K562 (cell line): Measurements from ENCODE around the gene PDE4D. TPM values are rescaled to one million over a fixed set of nuclear protein-coding genes. Genes with fewer than 3 reads are reported as not detected.

ENCODE experiments used
- ATAC-seq: fragments of 200-7000 bp; cut with Tn5 transposase; 3 replicates; pipeline ENCODE4 v1.9.1; 2020; ENCODE audit warnings: moderate library complexity
- BruUV-seq: library from RNA; stranded (reverse); fragments of 400-500 nt; replicated peaks from 2 replicates; lab custom pipeline; 2021; lab: Mats Ljungman, UMichigan
- CTCF ChIA-PET: fragments of 300-600 bp; formaldehyde crosslinking; extraction: SDS; loops from one replicate; lab custom pipeline; 2021; ENCODE audit warnings: low intra/inter-chr PET ratio; lab: Yijun Ruan, JAX
- POLR2A ChIA-PET: fragments of 300-600, 350-650 bp; sonication (Branson Sonifier 250); formaldehyde crosslinking; extraction: SDS; loops from one replicate; lab custom pipeline; 2021; ENCODE audit warnings: antibody characterized with exemption, inconsistent platforms; lab: Yijun Ruan, JAX
- DNase-seq, 4 experiments: peaks; one replicate each; pipeline versions ENCODE4 v3.0.0 to v3.0.0-alpha.2; 2011 to 2018; ENCODE audit warnings: low spot score in 3 of 4, mixed read lengths in 3 of 4; ENCODE audit errors: extremely low read depth in 1 of 4
- FAIRE-seq: peaks from 2 replicates; lab custom pipeline; 2011; peaks lifted over from hg19 to GRCh38; lab: Jason Lieb, UNC
- H2AFZ ChIP-seq: 2 replicates; pipeline ENCODE4 v1.6.0; 2011; ENCODE audit warnings: low read depth, low read length, control low read depth, inconsistent platforms
- H3K27ac ChIP-seq: fragments of 200-600 bp; 3 replicates; pipeline ENCODE4 v1.8.0; 2011; ENCODE audit warnings: low read depth, mild to moderate bottlenecking, control low read depth, inconsistent platforms, low read length, moderate library complexity, mixed read lengths; ENCODE audit errors: extremely low read depth
- H3K27me3 ChIP-seq, 2 experiments: fragments of 300-600 bp in 1 of 2; 2 replicates in 1 of 2; 3 replicates in 1 of 2; pipeline versions ENCODE4 v1.6.0 to v1.8.0; 2011; ENCODE audit warnings: inconsistent platforms in 2 of 2, low read length in 2 of 2, mild to moderate bottlenecking in 1 of 2, mixed read lengths in 1 of 2, moderate library complexity in 1 of 2; ENCODE audit not compliant: control insufficient read depth in 2 of 2, insufficient read depth in 2 of 2
- H3K36me3 ChIP-seq: fragments of 300-600 bp; 3 replicates; pipeline ENCODE4 v1.8.0; 2011; ENCODE audit warnings: mild to moderate bottlenecking, low read length, inconsistent platforms; ENCODE audit not compliant: control insufficient read depth, insufficient read depth
- H3K4me1 ChIP-seq, 2 experiments: fragments of 200-600 bp in 1 of 2; replicated peaks in 1 of 2; 2 replicates in 1 of 2; 3 replicates in 1 of 2; pipeline versions ENCODE4 v1.5.1 to v1.8.0; 2011; ENCODE audit warnings: inconsistent platforms in 2 of 2, low read length in 2 of 2, mild to moderate bottlenecking in 1 of 2, mixed read lengths in 1 of 2, moderate library complexity in 1 of 2; ENCODE audit not compliant: control insufficient read depth in 2 of 2, insufficient read depth in 2 of 2
- H3K4me2 ChIP-seq: 2 replicates; pipeline ENCODE4 v1.6.1; 2011; ENCODE audit warnings: low read length, control low read depth, inconsistent platforms, mixed read lengths; ENCODE audit not compliant: insufficient read depth
- H3K4me3 ChIP-seq: fragments of 200-600 bp; sonication (generic), shearing (Covaris generic); 2 replicates; pipeline ENCODE4 v1.5.1; 2016; ENCODE audit warnings: control low read depth, inconsistent platforms
- H3K79me2 ChIP-seq: fragments of 200-600 bp; 3 replicates; pipeline ENCODE4 v1.8.0; 2011; ENCODE audit warnings: low read length, inconsistent platforms; ENCODE audit not compliant: control insufficient read depth, insufficient read depth
- H3K9ac ChIP-seq, 2 experiments: 2 replicates each; pipeline versions ENCODE4 v1.6.0 to v1.6.1; 2011; ENCODE audit warnings: low read depth in 2 of 2, low read length in 2 of 2, control low read depth in 1 of 2, inconsistent platforms in 1 of 2, mild to moderate bottlenecking in 1 of 2, mixed read lengths in 1 of 2; ENCODE audit not compliant: insufficient read depth in 1 of 2
- H3K9me1 ChIP-seq: one replicate; pipeline ENCODE4 v1.6.0; 2011; ENCODE audit warnings: inconsistent platforms, mild to moderate bottlenecking, low read length, moderate library complexity; ENCODE audit not compliant: control insufficient read depth, insufficient read depth
- H3K9me3 ChIP-seq: replicated peaks from 2 replicates; pipeline ENCODE4 v1.5.1; 2011; ENCODE audit warnings: low read depth, low read length, inconsistent platforms; ENCODE audit not compliant: control insufficient read depth, insufficient read depth
- H4K20me1 ChIP-seq: replicated peaks from 2 replicates; pipeline ENCODE4 v1.6.1; 2011; ENCODE audit warnings: low read length, inconsistent platforms, mixed read lengths; ENCODE audit not compliant: control insufficient read depth, insufficient read depth
- EP300 ChIP-seq: IDR thresholded peaks from 2 replicates; pipeline ENCODE4 v1.6.1; 2012; ENCODE audit warnings: low read length, improper control_type of control experiment
- RHOXF2B ChIP-seq: fragments of 250-450 bp; sonication (Bioruptor Pico); conservative IDR thresholded peaks from 2 replicates; pipeline ENCODE4 v1.5.1; 2021
- WGBS: fragments of 100-300 bp; shearing (Covaris generic); methylation state at CpG from one replicate; pipeline ENCODE4 v1.1.6; 2016; ENCODE audit warnings: low coverage, mixed read lengths; ENCODE audit not compliant: insufficient coverage; ENCODE audit errors: missing lambda C conversion rate; 5-methylcytosine and 5-hydroxymethylcytosine counted together
- in situ Hi-C: fragments of 300-500 bp; cut with MboI; formaldehyde crosslinking; loops from 4 replicates; pipeline ENCODE4 v1.15.0; 2018; ENCODE audit warnings: inconsistent platforms, mixed read lengths
- intact Hi-C: fragments of 100-400 bp; cut with micrococcal nuclease; formaldehyde crosslinking; loops from 2 replicates; pipeline ENCODE4 v1.14.2; 2022
- polyA plus RNA-seq, 8 experiments: library from polyadenylated mRNA; depleted of rRNA in 4 of 8; stranded (reverse) in 5 of 8; unstranded in 3 of 8; fragments of >200 nt; fragmentation: Nextera tagmentation in 2 of 8; fragmentation: Illumina TruSeq in 1 of 8; extraction: Ambion mirVana in 2 of 8; extraction: Trizol in 1 of 8; gene quantifications; 2 replicates each; pipeline versions ENCODE4 v1.2.1 to v1.2.3, GENCODE V29; 2011 to 2014; ENCODE audit warnings: inconsistent platforms in 1 of 8, missing spikeins in 1 of 8
- total RNA-seq, 7 experiments: library from RNA; depleted of rRNA in 6 of 7; stranded (reverse); fragments of >200 nt in 6 of 7; fragmentation: Illumina TruSeq in 2 of 7; extraction: Trizol in 2 of 7; gene quantifications; 2 replicates each; pipeline versions ENCODE4 v1.2.1 to v1.2.3, GENCODE V29; 2011 to 2021; ENCODE audit warnings: low replicate concordance in 1 of 7
- TF ChIP-seq, protein P1 (sequence below): sonication (generic); formaldehyde crosslinking; IDR thresholded peaks from 2 replicates; pipeline ENCODE4 v1.8.0; 2022; ENCODE audit warnings: mild to moderate bottlenecking, missing genetic modification reagents

Gene PDE4D
- total and polyA plus RNA-seq, 9 of the 15 experiments (the other 6 are each of a cell fraction or from before 2014, with no cell fraction given): 0.04 to 0.46 (median 0.13) TPM

DNA sequence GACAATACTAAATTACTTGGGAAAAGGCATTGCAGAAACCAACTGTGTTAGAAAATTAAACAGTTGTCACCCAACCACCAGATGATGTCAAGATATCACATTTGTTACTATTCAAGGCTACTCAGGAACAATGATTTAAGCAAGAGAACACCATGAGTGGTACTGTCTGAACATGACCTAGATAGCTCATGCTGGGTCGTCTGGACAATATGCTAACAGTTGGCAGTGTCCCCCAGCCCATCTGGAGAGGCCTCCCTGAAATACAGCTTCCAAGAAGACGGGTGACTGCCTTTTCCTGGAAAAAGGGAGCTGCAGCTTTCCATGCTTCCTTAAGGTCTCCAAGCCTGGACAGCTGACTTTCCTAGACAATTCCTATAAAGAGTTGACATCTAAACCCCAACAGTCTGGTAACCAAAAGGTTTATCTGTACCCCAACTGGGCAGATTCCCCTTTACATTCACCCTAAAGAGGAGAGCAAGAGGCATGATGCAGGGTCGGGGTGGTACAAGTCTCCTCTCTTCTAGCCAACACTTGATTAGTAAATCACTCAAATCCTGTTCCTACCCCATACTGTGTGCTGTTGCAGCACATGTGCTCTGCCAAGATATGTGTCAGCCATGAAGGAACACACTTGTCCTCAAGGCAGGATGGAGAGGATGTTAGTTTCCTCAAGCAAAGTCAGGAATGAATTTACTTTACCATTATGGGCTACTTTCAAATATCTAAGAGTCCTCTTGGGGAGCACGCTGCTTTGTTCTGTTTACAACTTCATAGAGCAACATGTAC, 433.0 kb downstream of the PDE4D start:
- CTCF ChIA-PET: no interaction called here
- no peak overlapping the region for H2AFZ ChIP-seq
- intact Hi-C loops (no loop called here), in situ Hi-C loops (no loop called here)
- H3K27me3 ChIP-seq: no peaks in the 10 kb centered on the region
- H4K20me1 ChIP-seq: no peaks in the 10 kb centered on the region
- no peak for TF ChIP-seq RHOXF2B
- TF ChIP-seq EP300: no peak
- TF ChIP-seq, protein P1, sequence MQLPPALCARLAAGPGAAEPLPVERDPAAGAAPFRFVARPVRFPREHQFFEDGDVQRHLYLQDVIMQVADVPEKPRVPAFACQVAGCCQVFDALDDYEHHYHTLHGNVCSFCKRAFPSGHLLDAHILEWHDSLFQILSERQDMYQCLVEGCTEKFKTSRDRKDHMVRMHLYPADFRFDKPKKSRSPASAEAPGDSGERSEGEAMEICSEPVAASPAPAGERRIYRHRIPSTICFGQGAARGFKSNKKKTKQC (CRISPR knock-in tag): no peak
- POLR2A ChIA-PET: no interaction called here
- FAIRE-seq: no peak
- H3K4me3 ChIP-seq: no peak overlapping the region
- no peak overlapping the region for H3K27ac ChIP-seq
- no peak overlapping the region for H3K4me2 ChIP-seq
- no peaks in the 10 kb centered on the region for H3K9me1 ChIP-seq
- H3K9ac ChIP-seq: no peak overlapping the region
- no peak for DNase-seq
- WGBS: 0% methylated on average over 4 of the region's 4 CpGs
- H3K9me3 ChIP-seq: no peaks in the 10 kb centered on the region
- no peak for ATAC-seq
- H3K79me2 ChIP-seq: no peaks in the 10 kb centered on the region
- no peaks in the 10 kb centered on the region for H3K36me3 ChIP-seq
- BruUV-seq: no TSS peak
- no peaks in the 10 kb centered on the region for H3K4me1 ChIP-seq
